Osteoblast (primary cell): Measurements from ENCODE around the gene ATP10A. TPM values are rescaled to one million over a fixed set of nuclear protein-coding genes. Genes with fewer than 3 reads are reported as not detected.

Experiments
- DNase-seq: peaks from one replicate; pipeline ENCODE4 v3.0.0; 2011; ENCODE audit warnings: low spot score, mixed read lengths; ENCODE audit not compliant: insufficient read length; ENCODE audit errors: missing footprints
- H2AFZ ChIP-seq: 2 replicates; pipeline ENCODE4 v1.6.0; 2011; ENCODE audit warnings: mild to moderate bottlenecking, low read length
- H3K27ac ChIP-seq: 2 replicates; pipeline ENCODE4 v1.5.1; 2011; ENCODE audit warnings: mild to moderate bottlenecking, low read depth, low read length, moderate library complexity
- H3K27me3 ChIP-seq: 2 replicates; pipeline ENCODE4 v1.6.0; 2012; ENCODE audit warnings: mild to moderate bottlenecking, control low read depth, inconsistent platforms, low read length, moderate library complexity; ENCODE audit not compliant: insufficient read depth
- H3K36me3 ChIP-seq: 2 replicates; pipeline ENCODE4 v1.5.1; 2011; ENCODE audit warnings: mild to moderate bottlenecking, low read length, control low read depth, moderate library complexity; ENCODE audit not compliant: insufficient read depth
- H3K4me1 ChIP-seq: 2 replicates; pipeline ENCODE4 v1.5.1; 2011; ENCODE audit warnings: mild to moderate bottlenecking, low read length, control low read depth, moderate library complexity; ENCODE audit not compliant: insufficient read depth
- H3K4me2 ChIP-seq: 2 replicates; pipeline ENCODE4 v1.6.0; 2011; ENCODE audit warnings: mild to moderate bottlenecking, low read length; ENCODE audit not compliant: insufficient read depth
- H3K4me3 ChIP-seq: fragments of 200-600 bp; sonication (generic); 3 replicates; pipeline ENCODE4 v1.5.1; 2012; ENCODE audit warnings: mild to moderate bottlenecking, low read length, inconsistent platforms; ENCODE audit not compliant: insufficient read depth
- H3K79me2 ChIP-seq: 2 replicates; pipeline ENCODE4 v1.6.0; 2012; ENCODE audit warnings: mild to moderate bottlenecking, low read length, control low read depth, inconsistent platforms; ENCODE audit not compliant: insufficient read depth
- H3K9me3 ChIP-seq: 2 replicates; pipeline ENCODE4 v1.5.1; 2011; ENCODE audit warnings: low read depth, low read length, control low read depth
- H4K20me1 ChIP-seq: 2 replicates; pipeline ENCODE4 v1.6.0; 2012; ENCODE audit warnings: mild to moderate bottlenecking, low read length, control low read depth; ENCODE audit not compliant: insufficient read depth
- total RNA-seq: library from RNA; depleted of rRNA; stranded (reverse); fragments of >200 nt; gene quantifications from 2 replicates; pipeline ENCODE4 v1.2.3, GENCODE V29; 2012
- TF ChIP-seq, protein P1 (sequence below): IDR thresholded peaks from 2 replicates; pipeline ENCODE4 v1.5.1; 2011; ENCODE audit warnings: mild to moderate bottlenecking, low read depth, low read length, moderate library complexity; ENCODE audit errors: extremely low read depth

Gene ATP10A
- total RNA-seq, 1 donor, result 32.9 TPM

DNA sequence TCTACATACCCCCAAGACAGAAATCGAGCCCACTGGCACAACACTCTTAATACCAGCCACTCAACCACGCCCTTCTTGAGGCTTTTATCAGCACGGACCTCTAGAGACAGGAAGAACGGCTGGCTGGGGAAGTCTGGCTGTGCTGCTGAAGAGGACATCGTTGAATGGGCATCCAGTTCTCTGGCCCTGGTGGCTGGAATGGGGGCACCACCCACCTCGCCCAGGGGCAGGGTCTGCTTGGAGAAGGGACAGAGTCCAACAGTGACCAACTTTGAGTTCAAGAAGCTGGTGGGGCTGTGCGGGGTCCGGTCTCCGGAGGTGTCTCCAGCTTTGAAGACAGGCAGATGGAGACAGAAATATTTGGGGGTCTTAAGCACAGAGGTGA lies 77.5 kb downstream of the ATP10A start:
- H3K9me3 ChIP-seq, result no peaks in the 10 kb centered on the region
- H3K27me3 ChIP-seq, result no peaks in the 10 kb centered on the region
- TF ChIP-seq, protein P1, sequence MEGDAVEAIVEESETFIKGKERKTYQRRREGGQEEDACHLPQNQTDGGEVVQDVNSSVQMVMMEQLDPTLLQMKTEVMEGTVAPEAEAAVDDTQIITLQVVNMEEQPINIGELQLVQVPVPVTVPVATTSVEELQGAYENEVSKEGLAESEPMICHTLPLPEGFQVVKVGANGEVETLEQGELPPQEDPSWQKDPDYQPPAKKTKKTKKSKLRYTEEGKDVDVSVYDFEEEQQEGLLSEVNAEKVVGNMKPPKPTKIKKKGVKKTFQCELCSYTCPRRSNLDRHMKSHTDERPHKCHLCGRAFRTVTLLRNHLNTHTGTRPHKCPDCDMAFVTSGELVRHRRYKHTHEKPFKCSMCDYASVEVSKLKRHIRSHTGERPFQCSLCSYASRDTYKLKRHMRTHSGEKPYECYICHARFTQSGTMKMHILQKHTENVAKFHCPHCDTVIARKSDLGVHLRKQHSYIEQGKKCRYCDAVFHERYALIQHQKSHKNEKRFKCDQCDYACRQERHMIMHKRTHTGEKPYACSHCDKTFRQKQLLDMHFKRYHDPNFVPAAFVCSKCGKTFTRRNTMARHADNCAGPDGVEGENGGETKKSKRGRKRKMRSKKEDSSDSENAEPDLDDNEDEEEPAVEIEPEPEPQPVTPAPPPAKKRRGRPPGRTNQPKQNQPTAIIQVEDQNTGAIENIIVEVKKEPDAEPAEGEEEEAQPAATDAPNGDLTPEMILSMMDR, result no peak
- H3K27ac ChIP-seq, result peak overlapping the region; percentile 98
- H3K4me2 ChIP-seq, result peak overlapping the region; percentile 30
- DNase-seq, result no peak
- no peak overlapping the region for H2AFZ ChIP-seq
- H3K4me1 ChIP-seq, result peaks cover 67% of the 10 kb centered on the region
- H3K4me3 ChIP-seq, result no peak overlapping the region
- no peaks in the 10 kb centered on the region for H4K20me1 ChIP-seq
- peaks cover 5% of the 10 kb centered on the region for H3K36me3 ChIP-seq
- H3K79me2 ChIP-seq, result peaks cover 28% of the 10 kb centered on the region

DNA sequence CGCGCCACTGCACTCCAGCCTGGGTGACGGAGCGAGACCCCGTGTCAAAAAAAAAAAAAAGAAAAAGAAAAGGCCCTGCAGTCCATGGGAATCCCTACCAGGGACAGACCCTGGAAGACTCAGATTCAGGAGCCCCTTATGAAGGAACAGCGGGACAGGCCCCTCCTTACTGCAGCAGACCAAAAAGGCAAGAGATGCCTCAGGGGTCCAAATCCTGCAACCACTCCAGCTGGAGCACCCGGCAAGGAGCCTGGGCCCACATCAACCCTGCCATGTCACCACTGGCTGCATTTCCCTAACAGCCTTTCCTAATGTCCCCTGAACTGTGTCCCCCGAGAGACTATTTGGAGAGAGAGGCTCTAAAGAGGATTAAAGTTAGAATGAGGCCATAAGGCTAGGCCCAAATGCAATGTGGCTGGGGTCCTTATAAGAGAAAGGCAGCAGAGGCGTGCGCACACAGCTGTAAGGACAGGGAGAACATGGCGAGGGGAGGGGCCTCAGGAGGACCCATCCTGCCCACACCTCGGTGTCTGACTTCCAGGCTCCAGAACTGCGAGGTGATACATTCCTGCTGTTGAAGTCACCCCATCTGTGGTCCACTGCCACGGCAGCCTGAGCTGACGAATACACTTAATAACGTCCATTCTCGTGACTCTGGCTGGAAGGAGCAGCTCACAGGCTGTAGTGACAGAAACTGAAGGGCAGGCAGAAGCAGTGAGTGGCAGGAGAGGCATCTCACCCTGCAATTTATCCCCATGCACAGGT lies 78.1 kb downstream of the ATP10A start:
- Histone ChIP-seq H3K4me2 (peak overlapping the region; percentile 37), H3K4me1 (peaks cover 61% of the 10 kb centered on the region), H3K36me3 (peaks cover 8% of the 10 kb centered on the region), H3K4me3 (no peak overlapping the region), H3K27me3 (no peaks in the 10 kb centered on the region), H2AFZ (no peak overlapping the region), H3K9me3 (no peaks in the 10 kb centered on the region), H4K20me1 (no peaks in the 10 kb centered on the region), H3K27ac (peak overlapping the region; percentile 98), H3K79me2 (peaks cover 28% of the 10 kb centered on the region)
- DNase-seq, result peak; percentile 98
- TF ChIP-seq, protein P1, result no peak

DNA sequence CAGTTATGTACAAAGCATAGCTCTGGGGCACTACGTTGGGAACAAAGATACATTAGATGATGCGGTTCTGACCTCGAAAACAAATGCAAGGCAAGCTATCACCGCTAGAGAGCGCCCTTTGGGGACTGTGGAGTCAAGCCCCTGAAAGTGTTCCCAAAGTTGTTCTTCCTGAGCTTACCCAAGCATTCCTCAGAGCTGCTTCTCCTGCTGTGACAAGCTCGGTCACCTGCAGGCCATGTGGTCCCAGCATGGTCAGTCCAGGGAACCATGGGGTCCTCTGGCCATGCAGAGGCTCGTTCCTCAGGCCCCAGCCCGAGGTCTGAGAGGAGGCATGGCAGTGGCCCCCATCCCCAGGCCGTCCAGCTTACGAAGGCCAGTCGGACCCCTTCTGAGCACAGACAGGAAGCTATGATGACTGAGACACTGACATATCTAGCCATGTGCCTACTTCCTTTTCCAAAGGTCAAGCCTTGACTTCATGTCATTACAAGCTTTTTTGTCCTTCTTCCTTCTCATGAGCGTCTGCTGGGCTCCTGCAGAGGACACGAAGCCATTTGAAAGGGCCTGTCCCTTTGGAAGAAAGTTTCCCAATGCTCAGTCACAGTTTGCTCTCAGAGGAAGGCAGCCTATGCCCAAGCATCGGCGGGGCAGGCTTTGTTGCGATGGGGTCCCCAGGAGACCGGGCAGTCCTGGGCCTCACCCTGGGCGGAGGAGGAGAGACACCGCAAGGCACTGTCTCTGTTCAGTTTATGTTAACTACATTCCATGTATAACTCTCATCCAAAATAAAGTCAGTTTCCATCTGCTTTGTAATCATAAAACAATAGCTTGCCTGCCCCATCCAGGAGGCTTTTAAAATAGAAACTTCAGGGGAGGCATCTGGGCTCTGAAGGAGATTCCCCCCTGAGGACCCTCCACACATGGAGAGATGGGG lies 79.3 kb downstream of the ATP10A start:
- TF ChIP-seq, protein P1, result peak; percentile 70
- no peaks in the 10 kb centered on the region for H3K27me3 ChIP-seq
- H2AFZ ChIP-seq, result no peak overlapping the region
- H3K79me2 ChIP-seq, result peaks cover 28% of the 10 kb centered on the region
- no peaks in the 10 kb centered on the region for H3K9me3 ChIP-seq
- H3K4me2 ChIP-seq, result no peak overlapping the region
- no peak overlapping the region for H3K4me3 ChIP-seq
- peak; percentile 82 for DNase-seq
- H3K27ac ChIP-seq, result peak overlapping the region; percentile 98
- H3K36me3 ChIP-seq, result peaks cover 8% of the 10 kb centered on the region
- H3K4me1 ChIP-seq, result peaks cover 50% of the 10 kb centered on the region
- no peaks in the 10 kb centered on the region for H4K20me1 ChIP-seq

DNA sequence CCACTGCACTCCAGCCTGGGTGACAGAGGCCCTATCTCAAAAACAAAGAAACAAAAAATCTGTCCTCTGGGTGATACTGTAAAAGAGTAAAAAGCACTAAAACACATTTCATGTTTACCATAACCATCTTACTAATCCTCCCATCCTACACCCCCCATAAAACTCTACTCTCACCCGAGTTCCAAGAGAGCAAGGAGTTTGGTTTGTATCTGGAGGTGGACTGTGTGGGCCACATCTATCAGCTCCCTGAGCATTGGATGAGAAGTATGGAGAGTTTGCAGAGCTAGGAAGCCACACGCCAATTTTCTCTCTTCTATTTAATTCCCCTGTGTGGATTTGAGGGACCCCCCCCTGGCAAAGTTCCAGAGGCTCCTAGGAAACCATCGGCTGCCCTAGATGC lies 80.0 kb downstream of the ATP10A start:
- H3K4me1 ChIP-seq, result peaks cover 42% of the 10 kb centered on the region
- peaks cover 24% of the 10 kb centered on the region for H3K79me2 ChIP-seq
- no peak overlapping the region for H3K27ac ChIP-seq

More for the DNA sequence above, 80.0 kb downstream of the ATP10A start:
- H3K9me3 ChIP-seq, result no peaks in the 10 kb centered on the region
- H2AFZ ChIP-seq, result no peak overlapping the region
- no peaks in the 10 kb centered on the region for H4K20me1 ChIP-seq
- DNase-seq, result peak; percentile 70
- H3K4me3 ChIP-seq, result no peak overlapping the region
- no peak overlapping the region for H3K4me2 ChIP-seq
- peaks cover 8% of the 10 kb centered on the region for H3K36me3 ChIP-seq
- TF ChIP-seq, protein P1, result no peak
- no peaks in the 10 kb centered on the region for H3K27me3 ChIP-seq
